ENCODE data around the gene TAAR5.
"Not testable (repeated sequence)": the region's sequence is repeated elsewhere in the genome, so short reads cannot be mapped to it uniquely, and the experiment has no call there.

The TAAR5 gene

GRCh38 chr6:132584698-132585097 is 4.8 kb downstream of the TAAR5 start:
- no peak for DNase-seq (ENCODE audit: low read depth)
- no peak overlapping the region for H3K4me3 ChIP-seq (ENCODE audit: low read depth, low read length)

- H3K4me3 ChIP-seq (ENCODE audit: low read depth, low read length) = no peak overlapping the region
- no peak for DNase-seq (ENCODE audit: low read depth)
Measured at GRCh38 chr6:132571774-132572173, 17.8 kb downstream of the TAAR5 start.

DNA sequence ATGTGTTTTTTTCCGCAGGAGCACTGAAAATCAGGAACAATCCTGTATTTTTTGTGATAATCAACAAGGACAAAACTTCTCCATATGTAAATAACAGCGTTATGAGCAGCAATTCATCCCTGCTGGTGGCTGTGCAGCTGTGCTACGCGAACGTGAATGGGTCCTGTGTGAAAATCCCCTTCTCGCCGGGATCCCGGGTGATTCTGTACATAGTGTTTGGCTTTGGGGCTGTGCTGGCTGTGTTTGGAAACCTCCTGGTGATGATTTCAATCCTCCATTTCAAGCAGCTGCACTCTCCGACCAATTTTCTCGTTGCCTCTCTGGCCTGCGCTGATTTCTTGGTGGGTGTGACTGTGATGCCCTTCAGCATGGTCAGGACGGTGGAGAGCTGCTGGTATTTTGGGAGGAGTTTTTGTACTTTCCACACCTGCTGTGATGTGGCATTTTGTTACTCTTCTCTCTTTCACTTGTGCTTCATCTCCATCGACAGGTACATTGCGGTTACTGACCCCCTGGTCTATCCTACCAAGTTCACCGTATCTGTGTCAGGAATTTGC is 19.2 kb downstream of the TAAR5 start, which contains the start of gene TAAR6:
Gene TAAR6 (plus strand): TSS at position 102 of the 557 bp plus-strand sequence. CDS start 0 bp downstream, at position 102.
- DNase-seq (ENCODE audit: low read depth) = no peak
- H3K4me3 ChIP-seq (ENCODE audit: low read depth, low read length) = no peak within 1 kb of the TSS

DNA sequence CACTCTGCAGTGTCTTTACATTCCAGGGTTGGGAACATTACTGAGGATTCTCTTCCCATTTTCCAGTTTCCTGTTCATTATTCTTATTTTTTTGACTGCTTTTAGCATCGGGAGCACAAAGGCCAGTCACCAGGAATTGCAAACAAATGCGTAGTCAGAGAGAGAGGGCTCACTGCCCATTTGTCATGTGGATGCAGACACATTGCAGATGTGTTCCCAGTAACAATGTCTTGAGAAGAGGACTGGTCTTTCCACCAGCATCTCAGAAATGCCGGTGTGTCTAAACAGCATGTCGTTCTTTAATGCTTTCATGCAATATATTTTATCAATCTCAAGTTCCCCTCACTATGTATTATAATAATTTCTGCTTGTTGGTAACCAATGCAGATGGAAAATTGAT is 20.4 kb downstream of the TAAR5 start:
- no peak overlapping the region for H3K4me3 ChIP-seq (ENCODE audit: low read depth, low read length)
- DNase-seq (ENCODE audit: low read depth) = no peak

GRCh38 chr6:132568611-132569010 is 20.9 kb downstream of the TAAR5 start:
- no peak for DNase-seq (ENCODE audit: low read depth)

GRCh38 chr6:132567566-132567965 is 22.0 kb downstream of the TAAR5 start:
- no peak for DNase-seq (ENCODE audit: low read depth)
- no peak overlapping the region for H3K4me3 ChIP-seq (ENCODE audit: low read depth, low read length)

More at GRCh38 chr6:132568611-132569010, 20.9 kb downstream of the TAAR5 start:
- H3K4me3 ChIP-seq (ENCODE audit: low read depth, low read length) = no peak overlapping the region

DNA sequence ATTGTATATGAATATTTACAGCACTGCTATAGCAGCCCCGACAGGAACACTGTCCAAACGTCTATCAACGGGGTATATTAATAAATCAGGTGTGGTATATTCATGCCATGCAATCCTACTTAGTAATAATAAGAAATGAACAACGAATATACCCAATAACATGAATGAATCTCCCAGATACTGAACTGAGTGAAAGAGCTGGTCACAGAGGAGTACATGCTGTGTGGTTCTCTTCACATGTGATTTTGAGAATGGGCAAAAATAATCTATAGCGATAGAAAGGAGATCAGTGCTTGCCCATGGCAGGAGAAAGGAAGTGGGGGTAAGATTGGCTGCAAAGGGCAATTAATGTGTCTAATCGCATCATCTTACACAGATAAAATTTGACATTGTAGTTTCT is 23.1 kb downstream of the TAAR5 start:
- no peak for DNase-seq (ENCODE audit: low read depth)
- H3K4me3 ChIP-seq (ENCODE audit: low read depth, low read length) = no peak overlapping the region

GRCh38 chr6:132560087-132560486 is 29.5 kb downstream of the TAAR5 start:
- not testable (repeated sequence) for DNase-seq (ENCODE audit: low read depth); H3K4me3 ChIP-seq (ENCODE audit: low read depth, low read length)

DNA sequence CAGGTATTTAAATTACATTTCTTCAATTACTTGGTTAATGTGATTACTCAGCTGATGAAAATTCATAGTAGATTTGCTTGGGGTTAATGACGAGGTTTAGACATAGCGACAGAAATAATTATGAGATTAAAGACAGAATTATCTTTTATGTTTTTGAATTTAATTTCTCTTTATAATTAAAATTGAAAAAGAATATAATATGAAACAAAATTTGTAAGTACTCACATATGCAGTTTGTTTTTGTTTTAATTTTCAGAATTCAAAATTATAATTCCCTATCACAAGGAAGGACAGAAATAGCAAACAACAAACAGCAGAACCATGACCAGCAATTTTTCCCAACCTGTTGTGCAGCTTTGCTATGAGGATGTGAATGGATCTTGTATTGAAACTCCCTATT is 37.2 kb downstream of the TAAR5 start, which contains the start of gene TAAR8:
Gene TAAR8 (plus strand): TSS at position 301 of the 400 bp plus-strand sequence. CDS start 21 bp downstream, at position 322.
- no peak within 1 kb of the TSS for H3K4me3 ChIP-seq (ENCODE audit: low read depth, low read length)
- no peak for DNase-seq (ENCODE audit: low read depth)

DNA sequence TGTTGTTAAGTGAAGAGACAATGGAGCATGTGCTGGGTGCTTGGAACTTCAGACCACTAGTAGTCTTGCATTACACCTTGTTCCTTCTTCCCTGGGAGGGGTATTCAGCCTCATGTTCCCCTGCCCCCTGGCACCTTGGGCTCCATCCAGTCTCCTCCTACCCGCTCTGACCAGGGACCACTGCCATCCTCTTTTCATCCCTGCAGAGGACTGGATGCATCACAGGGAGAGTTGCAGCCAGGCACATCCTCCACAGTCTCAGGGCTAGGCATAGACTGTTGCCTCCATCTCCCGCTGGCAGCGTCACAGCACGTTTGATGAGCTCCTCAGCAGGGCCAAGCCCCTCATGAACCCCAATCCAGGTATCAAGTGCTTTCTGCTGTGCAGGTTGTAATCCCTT is 38.3 kb downstream of the TAAR5 start:
- no peak for DNase-seq (ENCODE audit: low read depth)
- no peak overlapping the region for H3K4me3 ChIP-seq (ENCODE audit: low read depth, low read length)

DNA sequence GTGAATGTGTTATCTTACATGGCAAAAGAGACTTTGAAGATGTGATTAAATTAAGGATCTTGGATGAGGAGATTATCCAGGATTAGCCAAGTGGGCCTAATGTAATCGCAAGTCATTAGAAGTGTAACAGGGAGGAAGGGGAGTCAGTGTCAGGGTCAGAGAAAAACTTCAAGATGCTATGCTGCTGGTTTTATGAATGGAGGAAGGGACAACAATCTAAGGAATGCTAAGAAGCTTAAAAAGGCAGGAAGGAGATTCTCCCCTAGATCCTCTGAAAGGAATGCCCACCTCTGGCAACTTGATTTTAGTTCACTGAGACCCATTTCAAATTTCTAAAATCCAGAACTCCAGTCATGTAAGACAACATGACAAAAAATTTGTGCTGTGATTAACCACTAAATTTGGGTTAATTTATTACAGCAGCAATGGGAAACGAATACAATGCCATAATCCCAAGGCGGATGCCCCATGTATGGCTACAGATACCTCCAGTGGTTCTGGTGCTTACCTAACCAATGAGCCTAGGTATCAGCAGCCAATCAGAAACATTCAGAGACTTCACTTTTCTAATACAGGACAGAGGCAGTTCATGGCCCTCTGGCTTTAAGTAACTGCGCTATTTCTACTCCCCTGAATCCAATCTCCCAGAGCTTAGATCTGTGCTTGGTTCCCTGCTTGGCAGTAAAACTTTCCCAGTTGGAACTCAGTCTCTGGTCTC is 40.6 kb downstream of the TAAR5 start:
- no peak for DNase-seq (ENCODE audit: low read depth)

DNA sequence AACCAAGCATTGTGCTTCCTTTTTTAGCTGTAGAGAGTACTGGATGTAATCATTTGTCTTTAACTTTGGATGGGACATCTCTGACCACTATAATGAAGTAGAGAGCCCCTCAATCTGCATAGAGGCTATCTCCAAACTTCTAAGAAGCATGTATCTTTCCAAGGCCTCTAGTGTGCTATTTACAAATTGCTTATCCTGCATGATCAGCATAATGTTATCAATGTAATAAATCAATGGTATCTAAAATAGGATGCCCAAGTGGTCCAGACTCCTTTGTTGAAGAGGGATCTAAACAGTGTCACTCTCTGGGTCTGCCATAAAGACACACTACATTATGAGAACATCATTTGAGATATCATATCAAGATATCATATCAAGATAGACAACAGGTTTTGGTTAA is 44.7 kb downstream of the TAAR5 start:
- H3K4me3 ChIP-seq (ENCODE audit: low read depth, low read length) = no peak overlapping the region
- DNase-seq (ENCODE audit: low read depth) = no peak

More for the DNA sequence above, 40.6 kb downstream of the TAAR5 start:
- H3K4me3 ChIP-seq (ENCODE audit: low read depth, low read length) = no peak overlapping the region

Measured in skeletal muscle cell (primary cell).